Prostate gland (tissue), 2 donors: ENCODE measurements around the gene VAV3.

Source experiments
- CTCF ChIP-seq, 4 experiments: fragments of 200-600 bp in 2 of 4; fragments of 450-650 bp in 2 of 4; sonication (generic) in 2 of 4; IDR thresholded peaks; 1 replicate in 3 of 4; 2 replicates in 1 of 4; pipeline ENCODE4 v1.5.1; 2016 to 2019; ENCODE audit warnings: antibody characterized with exemption in 4 of 4, mild to moderate bottlenecking in 2 of 4, moderate library complexity in 2 of 4
- POLR2A ChIP-seq: fragments of 450-650 bp; IDR thresholded peaks from one replicate; pipeline ENCODE4 v1.6.1; 2016; ENCODE audit warnings: antibody characterized with exemption, mild to moderate bottlenecking

DNA sequence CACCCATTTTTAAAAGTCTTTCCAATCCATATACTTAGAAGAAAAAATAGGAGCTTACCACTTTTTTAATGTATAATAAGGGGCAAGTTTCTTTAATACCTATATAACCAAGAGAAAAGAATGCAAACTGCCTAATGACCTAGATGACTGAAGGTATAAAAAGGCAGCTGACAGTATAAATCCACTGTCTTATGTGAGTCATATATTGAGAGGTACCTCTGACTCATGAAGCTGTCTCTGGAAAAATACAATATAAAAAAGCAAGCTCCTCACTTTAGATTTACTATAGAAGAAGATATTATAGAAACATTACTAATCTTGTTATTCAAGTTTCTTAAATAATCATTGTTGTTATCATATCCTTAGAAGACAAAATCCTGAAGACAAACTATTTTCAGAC is 144.2 kb downstream of the VAV3 start:
- TF ChIP-seq POLR2A (no peak), CTCF (IDR thresholded peaks at IDR 0.05) (no peak)
